Measurements from ENCODE around the gene SORCS2. TPM values are rescaled to one million over a fixed set of nuclear protein-coding genes. Genes with fewer than 3 reads are reported as not detected.

Gene SORCS2
- total RNA-seq, 1 donor from 2014 or later = 7.1 TPM

GRCh38 chr4:7780751-7781348 lies 588.5 kb downstream of the SORCS2 start:
- TF ChIP-seq, protein P1, sequence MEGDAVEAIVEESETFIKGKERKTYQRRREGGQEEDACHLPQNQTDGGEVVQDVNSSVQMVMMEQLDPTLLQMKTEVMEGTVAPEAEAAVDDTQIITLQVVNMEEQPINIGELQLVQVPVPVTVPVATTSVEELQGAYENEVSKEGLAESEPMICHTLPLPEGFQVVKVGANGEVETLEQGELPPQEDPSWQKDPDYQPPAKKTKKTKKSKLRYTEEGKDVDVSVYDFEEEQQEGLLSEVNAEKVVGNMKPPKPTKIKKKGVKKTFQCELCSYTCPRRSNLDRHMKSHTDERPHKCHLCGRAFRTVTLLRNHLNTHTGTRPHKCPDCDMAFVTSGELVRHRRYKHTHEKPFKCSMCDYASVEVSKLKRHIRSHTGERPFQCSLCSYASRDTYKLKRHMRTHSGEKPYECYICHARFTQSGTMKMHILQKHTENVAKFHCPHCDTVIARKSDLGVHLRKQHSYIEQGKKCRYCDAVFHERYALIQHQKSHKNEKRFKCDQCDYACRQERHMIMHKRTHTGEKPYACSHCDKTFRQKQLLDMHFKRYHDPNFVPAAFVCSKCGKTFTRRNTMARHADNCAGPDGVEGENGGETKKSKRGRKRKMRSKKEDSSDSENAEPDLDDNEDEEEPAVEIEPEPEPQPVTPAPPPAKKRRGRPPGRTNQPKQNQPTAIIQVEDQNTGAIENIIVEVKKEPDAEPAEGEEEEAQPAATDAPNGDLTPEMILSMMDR (IDR thresholded peaks at IDR 0.05; ENCODE audit: unreplicated experiment) = no peak
- H3K4me3 Mint-ChIP-seq = no peak overlapping the region
- no peak for DNase-seq (ENCODE audit: low spot score in 2 of 2, unreplicated experiment in 2 of 2)
- peaks cover 25% of the 10 kb centered on the region for H3K4me1 Mint-ChIP-seq
- peaks cover 61% of the 10 kb centered on the region for H3K36me3 Mint-ChIP-seq
- H3K9me3 Mint-ChIP-seq = no peaks in the 10 kb centered on the region
- no peaks in the 10 kb centered on the region for H3K27me3 Mint-ChIP-seq (ENCODE audit: low read depth)
- peak overlapping the region; percentile 86 for H3K27ac Mint-ChIP-seq

- TF ChIP-seq, protein P1 (IDR thresholded peaks at IDR 0.05; ENCODE audit: unreplicated experiment) = no peak
- Mint-ChIP-seq H3K36me3 (peaks cover 64% of the 10 kb centered on the region), H3K27me3 (ENCODE audit: low read depth) (no peaks in the 10 kb centered on the region), H3K9me3 (no peaks in the 10 kb centered on the region), H3K27ac (peak overlapping the region; percentile 86), H3K4me3 (no peak overlapping the region), H3K4me1 (peaks cover 25% of the 10 kb centered on the region)
- no peak for DNase-seq (ENCODE audit: low spot score in 2 of 2, unreplicated experiment in 2 of 2)
Measured at GRCh38 chr4:7781366-7781765, 589.0 kb downstream of the SORCS2 start.

- peaks cover 58% of the 10 kb centered on the region for H3K36me3 Mint-ChIP-seq
- no peaks in the 10 kb centered on the region for H3K9me3 Mint-ChIP-seq
- H3K4me3 Mint-ChIP-seq = no peak overlapping the region
- TF ChIP-seq, protein P1 (IDR thresholded peaks at IDR 0.05; ENCODE audit: unreplicated experiment) = no peak
- H3K4me1 Mint-ChIP-seq = peaks cover 25% of the 10 kb centered on the region
- no peak for DNase-seq (ENCODE audit: low spot score in 2 of 2, unreplicated experiment in 2 of 2)
- H3K27me3 Mint-ChIP-seq (ENCODE audit: low read depth) = no peaks in the 10 kb centered on the region
- peak overlapping the region; percentile 72 for H3K27ac Mint-ChIP-seq
Measured at GRCh38 chr4:7781993-7782392, 589.7 kb downstream of the SORCS2 start.

GRCh38 chr4:7782783-7783182 lies 590.4 kb downstream of the SORCS2 start:
- Mint-ChIP-seq H3K27ac (peak overlapping the region; percentile 61), H3K27me3 (ENCODE audit: low read depth) (no peaks in the 10 kb centered on the region), H3K4me1 (peaks cover 25% of the 10 kb centered on the region), H3K4me3 (no peak overlapping the region), H3K9me3 (no peaks in the 10 kb centered on the region), H3K36me3 (peaks cover 54% of the 10 kb centered on the region)
- TF ChIP-seq, protein P1 (IDR thresholded peaks at IDR 0.05; ENCODE audit: unreplicated experiment) = no peak
- DNase-seq (ENCODE audit: low spot score in 2 of 2, unreplicated experiment in 2 of 2) = no peak

GRCh38 chr4:7783541-7783940 lies 591.2 kb downstream of the SORCS2 start:
- Mint-ChIP-seq H3K27me3 (ENCODE audit: low read depth) (no peaks in the 10 kb centered on the region), H3K36me3 (peaks cover 47% of the 10 kb centered on the region), H3K4me1 (peaks cover 25% of the 10 kb centered on the region), H3K27ac (no peak overlapping the region), H3K4me3 (no peak overlapping the region), H3K9me3 (no peaks in the 10 kb centered on the region)
- TF ChIP-seq, protein P1 (IDR thresholded peaks at IDR 0.05; ENCODE audit: unreplicated experiment) = no peak
- no peak for DNase-seq (ENCODE audit: low spot score in 2 of 2, unreplicated experiment in 2 of 2)

All from mesothelial cell of epicardium (in vitro differentiated cells).